ENCODE data around the gene KCNJ10.

Gene KCNJ10

GRCh38 chr1:159978107-159978398 is 91.9 kb downstream of the KCNJ10 start:
- no peak for TF ChIP-seq CTCF (IDR thresholded peaks at IDR 0.05; ENCODE audit: low read depth, low read length)
- H3K9me3 ChIP-seq (ENCODE audit: severe bottlenecking): peaks cover 8% of the 10 kb centered on the region
- no peak overlapping the region for H3K4me3 ChIP-seq (ENCODE audit: low read depth, low read length)
- H3K36me3 ChIP-seq: no peaks in the 10 kb centered on the region
- no peaks in the 10 kb centered on the region for H3K27me3 ChIP-seq (ENCODE audit: insufficient read depth, low read depth, severe bottlenecking)
- DNase-seq: peak; percentile 2
- no peak overlapping the region for H3K27ac ChIP-seq

- Histone ChIP-seq H3K27ac (no peak overlapping the region), H3K4me3 (ENCODE audit: low read depth, low read length) (no peak overlapping the region), H3K36me3 (no peaks in the 10 kb centered on the region), H3K27me3 (ENCODE audit: insufficient read depth, low read depth, severe bottlenecking) (no peaks in the 10 kb centered on the region), H3K9me3 (ENCODE audit: severe bottlenecking) (peaks cover 8% of the 10 kb centered on the region)
- TF ChIP-seq CTCF (IDR thresholded peaks at IDR 0.05; ENCODE audit: low read depth, low read length): no peak
- DNase-seq: peak; percentile 6
Observed at GRCh38 chr1:159977364-159978106, 92.4 kb downstream of the KCNJ10 start.

GRCh38 chr1:159974350-159974965 is 95.5 kb downstream of the KCNJ10 start:
- no peak for TF ChIP-seq CTCF (IDR thresholded peaks at IDR 0.05; ENCODE audit: low read depth, low read length)
- Histone ChIP-seq H3K9me3 (ENCODE audit: severe bottlenecking) (no peaks in the 10 kb centered on the region), H3K36me3 (no peaks in the 10 kb centered on the region), H3K27ac (no peak overlapping the region), H3K27me3 (ENCODE audit: insufficient read depth, low read depth, severe bottlenecking) (no peaks in the 10 kb centered on the region), H3K4me3 (ENCODE audit: low read depth, low read length) (no peak overlapping the region)
- peak; percentile 3 for DNase-seq

- TF ChIP-seq CTCF (IDR thresholded peaks at IDR 0.05; ENCODE audit: low read depth, low read length): no peak
- H3K36me3 ChIP-seq: no peaks in the 10 kb centered on the region
- H3K4me3 ChIP-seq (ENCODE audit: low read depth, low read length): no peak overlapping the region
- H3K27ac ChIP-seq: no peak overlapping the region
- no peaks in the 10 kb centered on the region for H3K9me3 ChIP-seq (ENCODE audit: severe bottlenecking)
- DNase-seq: peak; percentile 5
- H3K27me3 ChIP-seq (ENCODE audit: insufficient read depth, low read depth, severe bottlenecking): no peaks in the 10 kb centered on the region
Observed at GRCh38 chr1:159973350-159973940, 96.5 kb downstream of the KCNJ10 start.

GRCh38 chr1:159972443-159973205 is 97.3 kb downstream of the KCNJ10 start:
- Histone ChIP-seq H3K27ac (no peak overlapping the region), H3K9me3 (ENCODE audit: severe bottlenecking) (no peaks in the 10 kb centered on the region), H3K36me3 (no peaks in the 10 kb centered on the region), H3K4me3 (ENCODE audit: low read depth, low read length) (no peak overlapping the region), H3K27me3 (ENCODE audit: insufficient read depth, low read depth, severe bottlenecking) (no peaks in the 10 kb centered on the region)
- no peak for TF ChIP-seq CTCF (IDR thresholded peaks at IDR 0.05; ENCODE audit: low read depth, low read length)
- no peak for DNase-seq

Measured in WERI-Rb-1 (cell line).